HG03159 (cell line): ENCODE data around the gene ACSL3.
A peak's percentile ranks its signal among the peaks of the same experiment; 100 is the strongest.
"Not testable (repeated sequence)": the region's sequence is repeated elsewhere in the genome, so short reads cannot be mapped to it uniquely, and the experiment has no call there.

Experiments used
- ATAC-seq: cut with Tn5 transposase; IDR thresholded peaks from one replicate; pipeline ENCODE4 v1.9.1; 2021; ENCODE audit warnings: mild to moderate bottlenecking, moderate library complexity; ENCODE audit not compliant: unreplicated experiment

Gene ACSL3

DNA sequence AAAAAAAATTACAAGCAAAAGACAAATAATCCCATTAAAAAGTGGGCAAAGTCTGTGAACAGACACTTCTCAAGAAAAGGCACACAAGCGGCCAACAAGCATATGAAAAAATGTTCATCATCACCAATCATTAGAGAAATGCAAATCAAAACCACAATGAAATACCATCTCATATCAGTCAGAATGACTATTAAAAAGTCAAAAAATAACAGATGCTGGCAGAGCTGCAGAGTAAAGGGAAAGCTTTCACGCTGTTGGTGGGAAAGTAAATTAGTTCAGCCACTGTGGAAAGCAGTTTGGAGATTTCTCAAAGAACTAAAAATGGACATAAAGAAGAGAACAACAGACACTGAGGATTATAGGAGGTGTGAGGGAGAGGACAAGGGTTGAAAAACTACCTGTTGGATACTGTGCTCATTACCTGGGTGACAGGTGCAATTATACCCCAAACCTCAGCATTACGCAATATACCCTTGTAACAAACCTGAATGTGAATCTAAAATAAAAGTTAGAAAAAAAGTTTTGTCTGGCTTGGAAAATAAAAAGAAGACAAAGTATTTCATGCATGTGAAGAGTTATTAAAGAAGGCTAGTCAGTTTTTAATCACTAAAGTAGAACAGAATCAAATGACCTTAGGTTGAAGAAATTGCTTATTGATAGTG, 8.7 kb upstream of the ACSL3 start:
- no peak for ATAC-seq

DNA sequence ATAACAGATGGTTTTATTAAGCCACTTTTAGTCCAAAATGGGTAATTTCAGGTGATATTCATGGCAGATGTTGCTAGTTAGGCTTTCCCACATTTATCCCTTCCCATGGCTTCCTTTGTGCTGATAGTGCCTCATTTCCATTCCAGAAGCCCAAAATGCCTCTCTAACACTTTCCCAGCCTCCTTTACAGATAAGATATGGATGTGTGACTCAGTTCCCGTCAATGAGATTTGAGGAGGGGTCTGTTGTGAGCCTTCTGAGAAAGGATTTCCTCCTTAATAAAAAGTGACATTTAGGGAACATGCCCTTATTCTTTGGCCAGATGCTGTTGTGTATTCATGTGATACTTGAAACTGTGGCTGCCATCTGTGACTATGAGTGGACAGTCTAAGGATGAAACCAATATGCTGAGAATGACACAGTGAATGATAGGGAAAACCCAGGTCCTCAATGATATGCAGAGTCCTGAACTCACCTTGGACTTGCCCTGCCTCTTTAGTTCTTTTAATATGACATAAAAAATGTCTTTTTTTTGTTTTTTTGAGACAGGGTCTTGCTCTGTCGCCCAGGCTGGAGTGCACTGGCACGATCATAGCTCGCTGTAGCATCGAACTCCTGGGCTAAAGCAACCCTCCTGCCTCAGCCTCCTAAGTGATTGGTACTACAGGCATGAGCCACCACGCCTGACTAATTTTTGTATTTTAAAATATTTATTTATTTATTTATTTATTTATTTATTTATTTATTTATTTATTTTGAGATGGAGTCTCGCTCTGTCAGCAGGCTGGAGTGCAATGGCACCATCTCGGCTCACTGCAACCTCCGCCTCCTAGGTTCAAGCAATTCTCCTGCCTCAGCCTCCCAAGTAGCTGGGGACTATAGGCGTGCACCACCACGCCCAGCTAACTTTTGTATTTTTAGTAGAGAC, 5.8 kb upstream of the ACSL3 start:
- ATAC-seq: no peak

DNA sequence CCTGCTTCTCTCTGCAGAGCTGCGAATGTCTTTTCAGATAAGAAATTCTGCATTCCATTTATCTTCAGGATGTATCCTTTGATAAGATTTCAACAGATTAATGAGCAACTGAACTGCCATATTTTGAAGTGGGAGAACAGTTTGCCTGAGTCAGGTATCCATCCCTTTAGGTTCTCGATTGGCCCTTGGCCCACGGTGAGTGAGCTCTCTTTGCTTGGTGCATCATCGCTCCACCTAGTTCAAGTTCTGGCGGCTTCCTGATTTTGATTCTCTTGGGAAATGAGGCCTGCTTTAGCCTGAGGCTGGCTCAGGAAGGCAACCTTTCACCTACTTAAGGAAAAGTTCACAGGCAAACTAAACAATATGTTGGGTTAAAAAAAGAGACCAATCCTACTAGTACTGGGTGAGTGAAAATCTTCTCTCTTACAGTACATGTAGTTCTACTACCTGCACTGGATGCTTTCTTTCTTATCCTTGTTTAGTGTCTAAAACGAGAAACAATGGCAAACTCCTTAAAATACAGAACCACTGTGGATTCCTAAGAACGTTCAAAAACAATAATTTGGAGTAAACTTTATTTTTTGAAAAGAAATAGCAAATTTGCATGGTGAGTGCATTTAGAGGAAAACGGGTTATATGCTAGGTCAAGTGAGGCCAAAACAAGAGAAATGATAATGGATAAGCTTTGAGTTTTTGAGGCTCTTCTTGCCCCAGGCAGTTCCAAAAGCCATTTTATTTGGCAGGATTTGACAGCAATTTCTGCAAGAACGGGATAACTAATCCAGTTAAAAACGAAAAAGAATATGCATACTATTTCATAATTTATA, 837 bp upstream of the ACSL3 start:
- no peak for ATAC-seq

DNA sequence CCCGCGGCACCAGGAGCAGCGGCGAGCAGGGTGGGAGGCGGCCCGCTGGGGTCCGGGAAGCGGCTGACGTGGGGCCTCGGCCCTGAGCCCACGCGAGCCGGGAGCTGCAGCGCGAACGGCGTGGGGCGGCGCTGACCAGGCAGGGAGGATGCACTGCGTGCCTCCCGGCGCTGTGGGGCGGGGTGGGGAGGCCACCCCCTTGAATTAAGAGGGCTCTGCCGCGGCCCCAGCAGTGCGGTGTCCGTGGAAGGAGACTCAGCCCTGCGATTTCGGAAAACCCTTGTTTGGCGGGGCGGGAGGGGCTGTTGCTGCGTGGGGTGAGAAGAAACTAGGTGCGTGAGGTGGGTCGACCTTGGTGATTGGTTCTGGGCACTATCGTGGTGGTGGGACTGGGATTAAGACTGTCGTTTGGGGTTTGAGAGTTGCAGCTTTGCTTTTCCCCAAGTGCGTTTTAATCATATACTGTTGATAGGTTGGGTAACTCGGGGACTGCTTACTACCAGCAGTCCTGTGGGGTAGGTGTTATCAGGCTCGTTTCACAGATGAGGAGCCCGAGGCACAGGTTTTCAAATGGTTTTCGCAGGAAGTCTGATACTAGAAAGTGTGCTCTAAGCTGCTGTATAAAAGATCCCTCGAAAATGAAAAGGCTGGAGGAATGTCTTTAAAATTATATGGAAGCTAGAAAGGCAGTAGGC, 722 bp downstream of the ACSL3 start:
- peak; percentile 43 for ATAC-seq

DNA sequence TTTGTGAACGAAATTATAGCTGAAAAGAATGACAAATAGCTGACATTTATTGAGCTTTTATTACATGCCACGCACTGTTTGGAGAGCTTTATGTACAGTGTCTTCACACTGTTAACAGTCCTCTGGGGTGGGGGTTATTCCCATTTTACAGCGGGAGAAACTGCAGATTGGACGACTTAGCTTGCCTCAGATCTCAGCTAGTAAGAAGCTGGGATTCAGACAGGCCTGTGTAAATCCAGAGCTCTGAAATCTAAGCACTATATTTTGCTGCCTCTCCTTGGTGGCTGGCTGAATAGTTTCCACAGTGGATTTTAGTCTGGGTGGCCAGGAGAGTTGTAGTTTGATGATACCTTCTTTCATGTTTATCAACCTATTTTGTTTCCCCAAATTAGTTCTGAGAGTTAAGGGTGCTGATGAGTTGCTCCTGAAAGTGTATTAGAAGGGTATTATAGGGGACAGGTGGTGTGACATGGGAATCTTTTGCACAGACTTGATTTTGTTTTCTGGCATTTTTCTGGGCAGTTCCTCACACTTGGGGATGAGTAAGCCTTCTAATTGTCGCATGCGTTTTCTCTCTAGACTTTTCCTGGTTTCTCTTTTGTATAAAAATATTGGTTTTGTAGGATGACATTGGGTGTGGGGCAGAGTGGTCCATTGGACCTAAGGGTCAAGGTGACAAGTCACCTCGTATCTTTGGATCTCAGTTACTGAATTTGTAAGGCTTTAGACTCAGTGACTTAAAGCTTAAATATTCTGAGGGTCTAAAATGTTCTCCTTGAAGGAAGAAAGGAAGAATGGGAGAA, 1.5 kb downstream of the ACSL3 start:
- no peak for ATAC-seq

DNA sequence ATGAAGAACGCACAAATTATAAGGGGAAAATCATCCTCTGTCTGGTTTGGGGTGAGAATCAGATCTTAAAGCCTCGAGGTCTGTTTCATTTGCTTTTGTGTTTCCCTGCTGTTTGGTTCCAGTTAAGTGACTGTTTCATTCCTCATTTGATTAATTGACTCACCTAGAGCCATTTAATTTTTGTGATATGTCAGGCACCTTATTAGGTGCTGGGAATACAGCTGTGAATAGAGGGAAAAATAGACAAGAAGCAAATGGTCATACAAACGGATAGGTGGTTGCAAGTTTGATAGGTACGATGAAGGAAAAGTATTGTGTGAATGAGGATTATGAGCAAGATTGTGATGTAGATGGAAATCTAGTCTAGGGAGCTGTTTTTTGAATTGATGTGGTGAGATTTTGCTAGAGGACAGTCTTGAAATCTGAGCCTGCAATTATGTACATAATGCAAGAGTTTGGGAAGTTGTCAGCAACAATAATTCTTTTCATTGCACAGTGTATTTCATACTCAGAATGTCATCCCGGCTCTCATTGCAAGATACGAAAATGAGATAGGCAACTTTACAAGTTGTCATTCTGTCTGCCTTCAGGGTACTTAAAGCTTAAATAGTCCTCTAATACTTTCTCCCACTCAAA, 2.2 kb downstream of the ACSL3 start:
- ATAC-seq: no peak

DNA sequence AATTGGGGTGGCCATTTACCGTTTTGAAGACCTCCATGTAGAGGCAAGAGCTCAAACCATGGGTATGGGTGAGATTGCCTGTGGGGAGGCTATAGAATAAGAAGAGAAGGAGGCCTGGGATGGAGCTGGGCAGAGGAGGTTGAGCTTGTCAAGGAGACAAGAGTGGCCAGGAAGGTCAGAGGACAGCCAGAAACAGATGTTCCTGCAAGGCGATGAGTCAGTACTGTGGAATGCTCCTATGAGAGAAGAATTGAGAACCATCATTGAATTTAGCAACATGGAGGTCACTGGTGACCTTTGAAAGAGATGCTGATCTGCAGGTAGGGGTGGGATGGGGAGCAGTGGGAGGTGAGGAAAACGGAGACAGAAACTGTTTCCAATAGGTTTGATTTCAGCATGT, 3.5 kb downstream of the ACSL3 start:
- no peak for ATAC-seq

DNA sequence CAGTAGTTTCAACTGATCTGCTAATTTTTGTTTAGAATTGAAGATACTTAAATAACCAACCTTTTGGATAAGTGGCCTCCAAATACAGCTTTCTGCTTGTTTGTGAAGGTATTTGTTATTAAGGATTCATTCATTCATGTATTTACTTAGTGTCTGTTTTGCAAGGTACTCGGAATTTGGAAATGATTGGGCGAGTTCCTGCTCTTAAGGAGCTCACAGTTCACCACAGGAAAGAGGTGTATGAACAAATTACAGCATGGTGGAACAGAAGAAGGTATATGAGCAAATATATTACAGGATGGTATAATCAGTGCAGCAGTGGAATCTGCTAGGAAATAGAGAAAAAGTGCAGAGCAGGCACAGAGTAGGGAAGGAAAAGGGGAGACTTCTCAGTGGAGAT, 4.5 kb downstream of the ACSL3 start:
- ATAC-seq: no peak

DNA sequence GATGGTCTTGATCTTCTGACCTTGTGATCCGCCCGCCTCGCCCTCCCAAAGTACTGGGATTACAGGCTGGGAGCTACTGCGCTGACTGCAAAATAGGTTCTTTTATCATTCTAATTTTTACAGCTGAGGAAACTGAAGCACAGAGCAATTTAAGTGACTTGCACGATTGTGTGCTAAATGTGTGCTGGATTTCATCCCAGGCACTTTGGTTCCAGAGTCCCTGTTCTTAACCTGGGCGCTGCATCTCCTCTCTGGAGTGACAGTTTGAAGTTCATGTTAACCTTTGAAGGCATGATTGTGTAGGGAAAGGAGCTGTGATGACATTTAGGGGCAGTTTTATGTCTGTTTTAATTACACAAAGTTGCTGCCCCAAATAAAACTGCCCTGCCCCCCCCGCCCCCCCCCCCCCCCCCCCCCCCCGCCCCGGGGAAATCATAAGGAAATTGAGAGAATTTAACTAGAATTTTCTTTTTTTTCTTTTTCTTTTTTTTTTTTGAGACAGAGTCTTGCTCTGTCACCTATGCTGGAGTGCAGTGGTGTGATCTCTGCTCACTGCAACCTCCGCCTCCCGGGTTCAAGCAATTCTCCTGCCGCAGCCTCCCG, 5.6 kb downstream of the ACSL3 start:
- no peak for ATAC-seq

DNA sequence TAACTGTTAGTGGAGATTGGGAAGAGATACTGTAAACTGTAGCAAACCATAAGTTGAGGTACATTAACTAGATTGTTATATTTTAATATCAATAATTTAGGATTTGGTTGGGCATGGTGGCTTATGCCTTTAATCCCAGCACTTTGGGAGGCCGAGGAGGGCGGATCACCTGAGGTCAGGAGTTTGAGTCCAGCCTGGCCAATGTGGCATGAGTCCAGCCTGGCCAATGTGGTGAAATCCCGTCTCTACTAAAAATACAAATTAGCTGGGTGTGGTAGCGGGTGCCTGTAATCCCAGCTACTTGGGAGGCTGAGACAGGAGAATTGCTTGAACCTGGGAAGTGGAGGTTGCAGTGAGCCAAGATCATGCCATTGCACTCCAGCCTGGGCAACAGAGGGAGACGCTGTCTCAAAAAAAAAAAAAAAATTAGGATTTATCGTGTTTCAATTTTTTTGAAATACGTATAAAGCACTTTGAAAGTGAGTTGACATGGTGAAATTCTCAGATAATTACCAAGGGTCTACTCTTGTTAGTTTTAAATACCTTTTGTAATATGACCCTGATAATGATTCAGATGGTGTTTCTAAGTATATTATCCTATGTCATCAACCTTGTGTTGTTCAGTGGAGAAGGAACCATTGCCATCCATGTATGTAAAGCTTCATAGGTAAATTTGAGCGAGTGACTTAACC, 7.9 kb downstream of the ACSL3 start:
- not testable (repeated sequence) for ATAC-seq

DNA sequence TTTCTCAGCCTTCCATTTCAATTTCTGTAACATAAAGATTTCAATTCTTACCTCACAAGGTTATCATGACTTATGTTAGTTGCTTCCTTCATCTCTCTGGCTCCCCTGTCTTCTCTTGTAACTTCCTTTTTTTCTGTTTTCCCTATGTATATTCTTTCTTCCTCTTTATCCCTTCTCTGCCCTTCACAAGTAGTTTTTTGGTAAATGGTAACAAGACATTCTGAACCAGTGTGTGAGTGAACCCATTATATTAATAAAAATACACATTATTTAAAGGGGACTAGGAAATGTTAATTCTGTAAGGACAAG, 8.4 kb downstream of the ACSL3 start:
- no peak for ATAC-seq

DNA sequence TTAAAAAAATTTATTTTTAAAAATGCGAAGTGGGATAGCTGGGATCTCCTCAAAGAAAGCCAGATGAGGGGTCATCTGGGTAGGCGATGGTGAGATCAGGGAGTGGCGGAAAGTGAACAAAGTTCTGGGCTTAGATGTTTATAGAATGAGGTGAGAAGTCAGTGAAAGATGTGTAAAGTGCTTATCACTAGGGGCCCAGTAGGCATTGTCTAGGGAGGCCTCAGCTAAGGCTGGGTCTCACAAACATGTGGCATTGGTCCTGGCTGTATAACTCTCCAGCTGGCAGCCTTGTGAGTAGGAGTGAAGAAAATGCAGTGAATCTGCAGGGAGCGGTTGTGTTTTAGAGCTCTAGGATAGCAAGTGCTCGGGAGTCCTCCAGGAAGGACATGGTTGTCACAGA, 10.5 kb downstream of the ACSL3 start:
- ATAC-seq: no peak

DNA sequence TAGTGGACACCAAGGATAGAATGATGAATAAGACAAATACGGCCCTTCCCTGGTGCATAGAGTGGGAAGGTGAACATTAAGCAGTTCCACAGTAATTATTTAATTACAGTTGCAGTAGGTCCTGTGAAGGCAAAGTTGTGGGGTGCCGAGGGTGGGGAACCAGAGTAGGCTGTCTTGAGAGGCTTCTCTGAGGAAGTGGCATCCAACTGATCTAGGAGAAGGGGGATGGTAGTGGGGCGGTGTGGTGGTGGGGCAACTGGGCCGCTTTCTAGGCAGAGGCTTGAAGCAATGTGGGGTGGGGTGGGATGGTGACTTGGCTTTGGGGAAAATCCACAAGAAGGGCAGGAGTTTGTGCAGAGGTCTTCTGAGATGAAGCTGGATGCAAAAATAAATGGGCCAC, 11.7 kb downstream of the ACSL3 start:
- ATAC-seq: no peak

DNA sequence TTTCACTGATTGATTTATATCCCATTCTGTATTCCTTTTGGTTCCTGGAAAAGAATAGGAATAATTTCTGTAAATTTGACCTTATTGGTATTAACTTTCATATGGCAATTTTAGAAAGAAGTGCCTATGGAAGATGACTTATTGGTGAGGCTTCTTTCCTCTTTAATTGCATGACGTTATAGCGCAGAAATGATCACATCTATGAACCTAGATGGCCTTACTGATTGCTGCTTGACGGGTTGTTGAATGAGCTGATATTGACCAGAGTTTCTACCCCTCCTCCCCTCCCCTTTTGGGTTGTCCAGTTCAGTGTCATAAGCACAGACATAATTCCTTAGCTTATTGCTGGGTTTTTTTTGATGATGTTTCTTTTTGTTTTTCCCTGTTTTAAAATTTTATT, 14.6 kb downstream of the ACSL3 start:
- ATAC-seq: no peak

DNA sequence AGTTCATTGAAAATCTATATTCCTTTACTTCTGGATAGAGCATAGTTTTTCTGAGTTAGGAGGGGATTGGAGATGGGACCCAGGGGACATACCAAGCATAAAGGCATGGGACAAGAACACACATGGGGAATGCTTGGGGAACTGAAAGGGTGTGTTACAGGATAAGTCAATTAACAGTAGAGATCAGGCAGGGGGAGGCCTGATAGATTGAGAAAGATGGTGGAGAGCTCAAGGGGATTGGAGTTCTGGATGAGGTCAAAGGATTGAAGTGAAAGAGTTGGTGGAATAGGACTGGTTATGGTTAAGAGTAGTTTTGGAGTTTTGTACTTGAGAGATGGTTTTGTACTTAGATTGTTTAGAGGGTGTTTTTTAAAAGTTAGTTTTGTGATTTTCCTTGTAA, 16.1 kb downstream of the ACSL3 start:
- ATAC-seq: no peak

DNA sequence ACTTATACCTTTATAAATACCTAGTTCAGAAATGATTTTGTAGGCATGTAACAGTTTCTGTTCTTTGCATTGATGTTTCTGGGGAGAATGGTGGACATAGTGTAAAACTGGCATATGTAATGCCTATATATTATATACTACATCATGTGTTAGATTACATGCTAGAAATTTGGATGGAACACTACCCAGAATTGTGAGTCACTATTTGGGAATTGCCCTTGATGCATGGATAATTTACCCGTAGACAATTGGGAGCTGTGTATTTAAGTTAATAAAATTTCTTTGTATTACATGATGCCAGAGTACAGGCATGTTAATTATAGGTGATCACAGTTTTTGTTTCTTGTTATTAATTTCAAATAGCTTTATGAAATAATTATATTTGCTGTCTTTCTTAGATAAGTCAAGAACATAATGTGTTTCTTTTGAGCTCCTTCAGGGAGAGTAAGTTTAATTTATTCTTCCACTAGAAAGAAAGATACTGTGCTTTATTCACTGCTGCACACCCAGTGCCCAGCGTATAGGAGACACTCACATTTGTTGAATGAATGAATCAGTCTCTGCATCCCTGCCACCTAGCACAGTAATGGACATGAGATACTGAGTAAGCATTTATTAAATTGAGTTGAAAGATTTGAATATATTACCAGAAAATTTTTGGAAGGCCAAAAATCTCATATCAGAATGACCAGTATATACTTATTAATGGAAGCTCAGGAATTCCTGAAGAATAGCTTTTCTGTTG, 16.9 kb downstream of the ACSL3 start:
- no peak for ATAC-seq

DNA sequence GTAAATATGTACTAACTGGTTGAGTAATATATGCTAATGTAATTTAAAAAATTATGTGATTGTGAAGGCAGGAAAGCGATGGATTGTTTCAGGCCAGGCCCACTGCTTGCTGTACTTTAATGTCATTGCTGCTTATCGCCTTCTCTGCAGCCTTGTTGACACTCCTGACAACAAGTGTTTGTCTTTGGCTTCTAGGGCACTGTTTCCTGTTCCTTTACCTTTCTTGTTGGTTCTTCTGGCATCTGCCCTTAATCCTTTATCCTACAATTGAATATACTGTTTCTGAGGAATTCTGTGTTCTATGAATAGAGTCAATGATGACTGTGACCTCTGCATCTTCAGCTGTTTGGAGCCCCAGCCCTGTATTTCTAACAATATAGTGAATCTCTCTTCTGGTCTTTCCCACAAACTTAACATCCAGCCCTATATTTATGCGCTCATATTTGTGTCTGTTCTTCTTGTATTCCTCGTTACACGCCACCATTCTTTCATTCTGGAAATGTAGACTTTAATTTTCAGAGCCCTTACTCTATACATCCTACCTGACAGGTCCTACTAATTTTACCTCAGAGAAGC, 17.6 kb downstream of the ACSL3 start:
- ATAC-seq: no peak
